Stimulated activated CD8-positive, alpha-beta memory T cell treated with anti-CD3 and anti-CD28 coated beads, Interleukin-2, amount 100 ng/mL, for 48 hours (primary cell): ENCODE data around the gene ANKFN1.

ENCODE experiments used
- DNase-seq, 2 donors: peaks; one replicate each; pipeline ENCODE4 v3.0.0-alpha.2; 2020; ENCODE audit warnings: low read depth in 2 of 2

Gene ANKFN1

GRCh38 chr17:56148333-56148732 lies 4.9 kb upstream of the ANKFN1 start:
- DNase-seq = no peak

- no peak for DNase-seq
Measured at GRCh38 chr17:56149266-56150036, 3.8 kb upstream of the ANKFN1 start.

GRCh38 chr17:56150649-56151048 lies 2.6 kb upstream of the ANKFN1 start:
- no peak for DNase-seq

- no peak for DNase-seq
Measured at GRCh38 chr17:56157845-56158244, 4.6 kb downstream of the ANKFN1 start.

GRCh38 chr17:56158344-56158743 lies 5.1 kb downstream of the ANKFN1 start:
- no peak for DNase-seq

- DNase-seq = no peak
Measured at GRCh38 chr17:56158915-56159825, 5.9 kb downstream of the ANKFN1 start.

GRCh38 chr17:56159826-56160380 lies 6.6 kb downstream of the ANKFN1 start:
- DNase-seq = no peak

- DNase-seq = no peak
Measured at GRCh38 chr17:56160422-56160821, 7.1 kb downstream of the ANKFN1 start.

GRCh38 chr17:56165072-56165641 lies 11.9 kb downstream of the ANKFN1 start:
- no peak for DNase-seq

- no peak for DNase-seq
Measured at GRCh38 chr17:56167491-56167890, 14.2 kb downstream of the ANKFN1 start.

GRCh38 chr17:56169621-56170020 lies 16.3 kb downstream of the ANKFN1 start:
- DNase-seq = no peak

GRCh38 chr17:56171186-56171959 lies 18.1 kb downstream of the ANKFN1 start:
- no peak for DNase-seq

GRCh38 chr17:56172517-56172982 lies 19.3 kb downstream of the ANKFN1 start:
- no peak for DNase-seq

- DNase-seq = no peak
Measured at GRCh38 chr17:56173026-56173425, 19.8 kb downstream of the ANKFN1 start.

- no peak for DNase-seq
Measured at GRCh38 chr17:56173958-56174835, 20.9 kb downstream of the ANKFN1 start.

- no peak for DNase-seq
Measured at GRCh38 chr17:56175299-56175955, 22.2 kb downstream of the ANKFN1 start.

GRCh38 chr17:56176091-56176490 lies 22.8 kb downstream of the ANKFN1 start:
- no peak for DNase-seq

GRCh38 chr17:56177361-56177760 lies 24.1 kb downstream of the ANKFN1 start:
- no peak for DNase-seq

GRCh38 chr17:56178203-56178602 lies 24.9 kb downstream of the ANKFN1 start:
- DNase-seq = no peak

GRCh38 chr17:56182081-56182480 lies 28.8 kb downstream of the ANKFN1 start:
- DNase-seq = no peak
